ENCODE results near the gene SH3RF2. TPM values are rescaled to one million over a fixed set of nuclear protein-coding genes. Genes with fewer than 3 reads are reported as not detected.
"Not testable (repeated sequence)": the region's sequence is repeated elsewhere in the genome, so short reads cannot be mapped to it uniquely, and the experiment has no call there.

SH3RF2 gene
- polyA plus RNA-seq, 3 donors from 2014 or later, result not detected

DNA sequence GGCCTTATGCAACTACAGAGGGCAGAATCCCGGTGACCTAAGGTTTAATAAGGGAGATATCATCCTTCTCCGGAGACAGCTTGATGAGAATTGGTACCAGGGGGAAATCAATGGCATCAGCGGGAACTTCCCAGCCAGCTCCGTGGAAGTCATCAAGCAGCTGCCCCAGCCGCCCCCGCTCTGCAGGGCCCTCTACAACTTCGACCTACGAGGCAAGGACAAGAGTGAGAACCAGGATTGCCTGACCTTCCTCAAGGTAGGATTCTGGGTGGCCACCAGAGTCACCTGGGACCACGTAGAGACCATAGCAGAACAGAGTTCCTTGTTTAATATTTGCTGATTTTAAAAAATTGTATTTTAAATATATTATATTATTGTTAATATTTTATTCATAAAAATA lies 63.7 kb downstream of the SH3RF2 start:
- Mint-ChIP-seq H3K4me3 (no peak overlapping the region), H3K9me3 (peaks cover 0 to 4% (median 0%) of the 10 kb centered on the region in 6 donors), H3K4me1 (no peaks in the 10 kb centered on the region)

GRCh38 chr5:146001544-146002190 lies 65.3 kb downstream of the SH3RF2 start:
- no peaks in the 10 kb centered on the region for H3K36me3 Mint-ChIP-seq
- peaks cover 0 to 6% (median 0%) of the 10 kb centered on the region in 6 donors for H3K9me3 Mint-ChIP-seq
- no peak overlapping the region for H3K4me3 Mint-ChIP-seq
- H3K27ac Mint-ChIP-seq, result no peak overlapping the region
- H3K27me3 Mint-ChIP-seq (ENCODE audit: low read depth in 3 of 3), result peaks cover 0 to 3% (median 0%) of the 10 kb centered on the region in 3 donors
- DNase-seq, result no peak
- no peaks in the 10 kb centered on the region for H3K4me1 Mint-ChIP-seq

More for the DNA sequence above, 63.7 kb downstream of the SH3RF2 start:
- DNase-seq, result no peak
- no peaks in the 10 kb centered on the region for H3K36me3 Mint-ChIP-seq
- no peak overlapping the region for H3K27ac Mint-ChIP-seq
- peaks cover 0 to 4% (median 0%) of the 10 kb centered on the region in 3 donors for H3K27me3 Mint-ChIP-seq (ENCODE audit: low read depth in 3 of 3)

DNA sequence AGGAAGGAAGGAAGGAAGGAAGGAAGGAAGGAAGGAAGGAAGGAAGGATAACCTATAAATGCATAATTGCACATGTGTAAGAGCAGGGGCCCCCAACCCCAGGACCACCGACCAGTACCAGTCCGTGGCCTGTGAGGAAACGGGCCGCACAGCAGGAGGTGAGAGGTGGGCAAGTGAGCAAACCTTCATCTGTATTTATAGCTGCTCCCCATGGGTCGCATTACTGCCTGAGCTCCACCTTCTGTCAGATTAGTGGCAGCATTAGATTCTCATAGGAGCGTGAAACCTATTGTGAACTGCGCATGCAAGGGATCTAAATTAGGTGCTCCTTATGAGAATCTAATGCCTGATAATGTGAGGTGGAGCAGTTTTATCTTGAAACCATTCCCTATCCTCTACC lies 66.1 kb downstream of the SH3RF2 start:
- H3K27me3 Mint-ChIP-seq (ENCODE audit: low read depth in 3 of 3), result peaks cover 0 to 3% (median 0%) of the 10 kb centered on the region in 3 donors
- no peak overlapping the region for H3K27ac Mint-ChIP-seq
- H3K4me1 Mint-ChIP-seq, result no peaks in the 10 kb centered on the region
- H3K9me3 Mint-ChIP-seq, result peaks cover 0 to 6% (median 0%) of the 10 kb centered on the region in 6 donors
- H3K36me3 Mint-ChIP-seq, result no peaks in the 10 kb centered on the region
- H3K4me3 Mint-ChIP-seq, result no peak overlapping the region
- no peak for DNase-seq

- no peaks in the 10 kb centered on the region for H3K4me1 Mint-ChIP-seq
- H3K36me3 Mint-ChIP-seq, result no peaks in the 10 kb centered on the region
- peaks cover 0 to 6% (median 0%) of the 10 kb centered on the region in 6 donors for H3K9me3 Mint-ChIP-seq
- DNase-seq, result no peak
- no peak overlapping the region for H3K4me3 Mint-ChIP-seq
- H3K27me3 Mint-ChIP-seq (ENCODE audit: low read depth in 3 of 3), result peaks cover 0 to 3% (median 0%) of the 10 kb centered on the region in 3 donors
- no peak overlapping the region for H3K27ac Mint-ChIP-seq
These were observed 67.5 kb downstream of the SH3RF2 start for GRCh38 chr5:146003852-146004251.

DNA sequence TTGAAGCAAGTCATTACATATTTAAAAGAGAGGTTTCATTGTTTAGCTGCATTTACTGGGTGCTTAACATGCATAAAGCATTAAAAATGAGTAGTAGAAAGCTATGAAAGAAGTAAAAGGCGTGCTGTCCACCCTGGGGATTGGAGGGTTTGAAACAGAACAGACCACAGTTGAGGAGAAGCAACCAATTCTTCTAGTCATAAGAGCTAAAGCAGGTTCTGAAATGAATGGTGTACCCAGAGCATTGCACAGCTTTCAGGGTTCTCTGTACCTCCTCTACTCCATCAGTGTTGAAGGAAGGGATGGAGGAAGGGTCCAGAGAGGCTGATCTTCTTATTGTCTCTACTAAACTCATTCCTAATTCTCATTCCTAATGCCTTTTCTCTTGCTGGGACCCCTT lies 68.9 kb downstream of the SH3RF2 start:
- Mint-ChIP-seq H3K27me3 (ENCODE audit: low read depth in 3 of 3) (peaks cover 0 to 3% (median 0%) of the 10 kb centered on the region in 3 donors), H3K27ac (no peak overlapping the region), H3K36me3 (no peaks in the 10 kb centered on the region), H3K9me3 (peaks cover 0 to 10% (median 0%) of the 10 kb centered on the region in 6 donors), H3K4me3 (no peak overlapping the region), H3K4me1 (no peaks in the 10 kb centered on the region)
- no peak for DNase-seq

- no peaks in the 10 kb centered on the region for H3K4me1 Mint-ChIP-seq
- no peak overlapping the region for H3K4me3 Mint-ChIP-seq
- no peak overlapping the region for H3K27ac Mint-ChIP-seq
- H3K36me3 Mint-ChIP-seq, result no peaks in the 10 kb centered on the region
- peaks cover 0 to 10% (median 0%) of the 10 kb centered on the region in 6 donors for H3K9me3 Mint-ChIP-seq
- peaks cover 0 to 3% (median 0%) of the 10 kb centered on the region in 3 donors for H3K27me3 Mint-ChIP-seq (ENCODE audit: low read depth in 3 of 3)
- no peak for DNase-seq
These were observed 69.3 kb downstream of the SH3RF2 start for GRCh38 chr5:146005723-146006122.

DNA sequence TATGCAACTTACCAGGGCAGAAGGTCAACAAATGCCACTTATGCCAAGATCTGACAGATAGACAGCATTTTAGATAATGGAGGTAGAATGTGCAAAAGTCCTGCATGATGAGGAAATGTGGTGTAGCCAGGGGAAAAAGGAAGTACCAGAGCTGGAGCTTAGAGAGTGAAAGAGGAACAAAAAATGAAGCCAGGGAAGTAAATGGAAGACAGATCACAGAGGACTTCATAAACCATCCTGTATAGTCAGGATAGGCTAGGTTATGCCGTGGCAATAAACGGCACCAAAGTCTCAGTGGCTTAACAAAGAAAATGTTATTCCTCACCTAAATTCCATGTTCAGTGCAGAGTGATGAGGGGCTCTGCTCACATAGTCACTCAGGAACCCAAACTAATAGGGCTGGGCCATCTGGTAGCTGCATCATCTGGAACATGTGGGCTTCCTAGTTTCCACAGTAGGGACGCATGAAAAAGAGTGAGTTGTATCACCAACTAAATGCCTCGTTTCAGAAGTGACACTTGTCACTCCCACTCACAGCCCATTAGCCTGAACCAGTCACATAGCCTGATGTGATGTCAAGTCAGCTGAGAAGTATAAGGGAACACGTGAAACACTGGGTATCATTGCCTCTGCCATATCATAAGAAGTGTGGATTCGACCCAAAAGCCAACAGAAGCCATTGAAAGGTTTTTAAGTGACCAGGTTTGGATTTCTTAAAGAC lies 70.3 kb downstream of the SH3RF2 start:
- Mint-ChIP-seq H3K27ac (no peak overlapping the region), H3K4me1 (no peaks in the 10 kb centered on the region), H3K9me3 (peaks cover 0 to 12% (median 0%) of the 10 kb centered on the region in 6 donors), H3K27me3 (ENCODE audit: low read depth in 3 of 3) (peaks cover 0 to 3% (median 0%) of the 10 kb centered on the region in 3 donors), H3K36me3 (no peaks in the 10 kb centered on the region), H3K4me3 (no peak overlapping the region)
- DNase-seq, result no peak

DNA sequence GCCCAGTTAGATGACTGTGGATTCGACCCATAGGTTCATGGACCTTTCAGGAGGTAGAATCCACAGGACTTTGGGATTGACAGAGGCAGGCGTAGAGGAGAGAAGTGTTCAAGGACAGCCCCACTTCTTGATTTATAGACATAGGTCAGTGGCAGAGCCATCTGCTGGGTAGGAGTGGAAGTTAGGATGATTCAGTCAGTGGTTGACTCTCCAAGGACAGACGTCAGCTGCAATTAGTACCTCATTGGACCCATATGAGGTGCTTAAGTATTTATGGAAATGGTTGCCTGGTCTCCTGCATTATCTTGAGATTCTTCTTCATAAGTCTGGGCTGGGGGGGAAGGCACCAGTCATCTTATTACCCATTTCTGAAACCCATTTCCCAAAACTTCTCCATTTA lies 70.9 kb downstream of the SH3RF2 start:
- Mint-ChIP-seq H3K9me3 (peaks cover 0 to 8% (median 0%) of the 10 kb centered on the region in 6 donors), H3K4me1 (no peaks in the 10 kb centered on the region), H3K36me3 (no peaks in the 10 kb centered on the region), H3K27ac (no peak overlapping the region), H3K27me3 (ENCODE audit: low read depth in 3 of 3) (peaks cover 0 to 3% (median 2%) of the 10 kb centered on the region in 3 donors), H3K4me3 (no peak overlapping the region)
- no peak for DNase-seq

DNA sequence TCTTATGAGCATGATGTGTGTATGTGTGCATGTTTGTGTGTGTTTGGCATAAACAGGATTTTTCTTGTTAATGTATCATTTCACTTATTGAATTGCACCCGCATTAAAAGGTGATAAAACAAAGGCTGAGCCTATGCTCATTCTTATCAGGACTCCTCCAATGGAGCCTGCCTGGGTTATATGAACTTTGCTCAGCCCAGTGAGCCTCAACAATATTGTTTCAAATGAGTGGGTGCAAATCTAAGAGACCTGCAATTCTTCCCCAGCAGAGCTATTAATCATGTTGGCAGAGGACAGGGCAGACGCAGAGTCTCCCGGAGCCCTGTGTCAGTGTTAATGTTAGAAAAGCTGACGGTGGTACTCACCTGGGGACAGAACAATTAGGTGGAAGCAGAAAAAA lies 71.6 kb downstream of the SH3RF2 start:
- Mint-ChIP-seq H3K27me3 (ENCODE audit: low read depth in 3 of 3) (peaks cover 0 to 4% (median under 1%) of the 10 kb centered on the region in 3 donors), H3K4me3 (no peak overlapping the region), H3K27ac (no peak overlapping the region), H3K4me1 (no peaks in the 10 kb centered on the region), H3K36me3 (no peaks in the 10 kb centered on the region), H3K9me3 (peaks cover 0 to 8% (median 0%) of the 10 kb centered on the region in 6 donors)
- DNase-seq, result no peak

DNA sequence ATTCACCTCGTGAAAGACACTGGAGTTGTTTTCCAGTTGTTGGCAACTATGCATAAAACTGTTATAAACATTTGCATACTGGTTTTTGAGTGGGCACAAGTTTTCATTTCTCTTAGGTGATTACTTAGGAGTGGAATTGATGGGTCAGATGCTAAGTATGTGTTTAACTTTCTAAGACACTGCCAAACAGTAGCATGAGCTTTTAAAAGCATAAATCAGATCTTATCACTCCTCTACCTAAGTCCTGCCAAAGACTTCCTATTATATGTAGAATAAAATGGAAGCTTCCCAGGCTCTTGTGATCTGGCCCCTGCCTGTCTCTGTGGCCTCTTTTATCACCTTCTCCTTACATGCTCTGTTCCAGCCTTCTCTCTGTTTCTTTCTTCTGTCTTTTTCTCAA lies 72.6 kb downstream of the SH3RF2 start:
- H3K27me3 Mint-ChIP-seq (ENCODE audit: low read depth in 3 of 3), result peaks cover 0 to 7% (median 2%) of the 10 kb centered on the region in 3 donors
- no peak overlapping the region for H3K4me3 Mint-ChIP-seq

GRCh38 chr5:146010447-146010846 lies 74.1 kb downstream of the SH3RF2 start:
- not testable (repeated sequence) for H3K4me1 Mint-ChIP-seq; H3K9me3 Mint-ChIP-seq; H3K4me3 Mint-ChIP-seq; DNase-seq; H3K36me3 Mint-ChIP-seq; H3K27me3 Mint-ChIP-seq (ENCODE audit: low read depth in 3 of 3); H3K27ac Mint-ChIP-seq

More for the DNA sequence above, 72.6 kb downstream of the SH3RF2 start:
- Mint-ChIP-seq H3K27ac (no peak overlapping the region), H3K36me3 (no peaks in the 10 kb centered on the region), H3K9me3 (peaks cover 0 to 8% (median 0%) of the 10 kb centered on the region in 6 donors), H3K4me1 (no peaks in the 10 kb centered on the region)
- DNase-seq, result no peak

DNA sequence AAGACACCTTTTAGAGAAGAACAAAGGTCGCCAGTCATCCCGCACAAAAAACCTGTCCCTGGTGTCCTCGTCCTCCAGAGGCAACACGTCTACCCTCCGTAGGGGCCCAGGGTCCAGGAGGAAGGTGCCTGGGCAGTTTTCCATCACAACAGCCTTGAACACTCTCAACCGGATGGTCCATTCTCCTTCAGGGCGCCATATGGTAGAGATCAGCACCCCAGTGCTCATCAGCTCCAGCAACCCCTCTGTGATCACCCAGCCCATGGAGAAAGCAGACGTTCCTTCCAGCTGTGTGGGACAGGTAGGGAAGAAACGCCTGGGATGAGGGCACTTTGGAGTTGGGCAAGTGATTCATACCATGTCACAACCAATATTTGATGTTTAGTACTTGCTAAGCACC lies 77.4 kb downstream of the SH3RF2 start:
- no peak overlapping the region for H3K27ac Mint-ChIP-seq
- H3K9me3 Mint-ChIP-seq, result peaks cover 0 to 5% (median 0%) of the 10 kb centered on the region in 6 donors
- no peaks in the 10 kb centered on the region for H3K36me3 Mint-ChIP-seq
- no peak overlapping the region for H3K4me3 Mint-ChIP-seq
- peaks cover 0 to 7% (median 4%) of the 10 kb centered on the region in 3 donors for H3K27me3 Mint-ChIP-seq (ENCODE audit: low read depth in 3 of 3)
- no peak for DNase-seq
- H3K4me1 Mint-ChIP-seq, result no peaks in the 10 kb centered on the region

GRCh38 chr5:146015001-146015400 lies 78.6 kb downstream of the SH3RF2 start:
- Mint-ChIP-seq H3K27me3 (ENCODE audit: low read depth in 3 of 3) (peaks cover 0 to 7% (median 6%) of the 10 kb centered on the region in 3 donors), H3K36me3 (no peaks in the 10 kb centered on the region), H3K4me3 (no peak overlapping the region), H3K9me3 (peaks cover 0 to 3% (median 0%) of the 10 kb centered on the region in 6 donors), H3K27ac (no peak overlapping the region), H3K4me1 (no peaks in the 10 kb centered on the region)
- DNase-seq, result no peak

DNA sequence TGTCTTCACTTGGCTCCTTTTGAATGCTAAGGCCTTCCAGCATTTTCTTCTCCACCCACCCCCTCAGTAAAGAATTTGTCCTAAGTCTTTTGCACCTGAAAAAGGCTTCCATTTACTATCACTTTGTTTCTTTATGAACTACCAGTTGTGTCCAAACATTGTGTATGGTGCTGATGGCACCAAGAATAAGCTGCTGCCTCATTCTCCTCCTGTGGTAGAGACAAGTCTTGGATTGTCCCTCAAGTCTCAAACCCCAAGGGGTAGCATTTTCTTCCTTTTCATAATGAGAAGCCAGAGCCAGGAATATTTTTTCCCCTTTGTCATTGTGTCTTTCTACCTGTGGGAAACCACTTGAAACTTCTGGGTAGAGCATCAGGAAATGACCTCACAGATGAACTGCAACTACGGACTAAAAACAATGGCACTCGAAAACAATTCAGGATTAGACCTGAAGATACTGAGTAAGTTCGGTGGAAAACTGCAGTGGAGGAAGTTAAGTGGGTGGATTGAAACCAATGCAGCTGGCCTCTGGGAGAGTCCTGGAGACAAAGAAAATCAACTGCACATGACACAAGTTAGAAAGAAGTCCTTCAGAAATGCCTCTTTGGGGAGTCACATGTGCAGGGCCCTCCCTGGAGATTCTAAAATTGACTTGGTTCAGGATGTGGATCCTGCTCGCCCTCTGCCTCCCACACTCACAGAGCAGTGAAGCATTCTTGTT lies 80.5 kb downstream of the SH3RF2 start:
- H3K9me3 Mint-ChIP-seq, result peaks cover 0 to 6% (median 0%) of the 10 kb centered on the region in 6 donors
- no peak overlapping the region for H3K27ac Mint-ChIP-seq
- no peak overlapping the region for H3K4me3 Mint-ChIP-seq
- peaks cover 0 to 7% (median 6%) of the 10 kb centered on the region in 3 donors for H3K27me3 Mint-ChIP-seq (ENCODE audit: low read depth in 3 of 3)
- no peaks in the 10 kb centered on the region for H3K4me1 Mint-ChIP-seq
- H3K36me3 Mint-ChIP-seq, result no peaks in the 10 kb centered on the region
- DNase-seq, result no peak

Measured in immature natural killer cell (primary cell).